ENCODE measurements around the gene LYRM4. TPM values are rescaled to one million over a fixed set of nuclear protein-coding genes. Genes with fewer than 3 reads are reported as not detected.

Gene LYRM4
- total and polyA plus RNA-seq, 2 experiments from 2014 or later = 51.0 to 62.0 TPM

DNA sequence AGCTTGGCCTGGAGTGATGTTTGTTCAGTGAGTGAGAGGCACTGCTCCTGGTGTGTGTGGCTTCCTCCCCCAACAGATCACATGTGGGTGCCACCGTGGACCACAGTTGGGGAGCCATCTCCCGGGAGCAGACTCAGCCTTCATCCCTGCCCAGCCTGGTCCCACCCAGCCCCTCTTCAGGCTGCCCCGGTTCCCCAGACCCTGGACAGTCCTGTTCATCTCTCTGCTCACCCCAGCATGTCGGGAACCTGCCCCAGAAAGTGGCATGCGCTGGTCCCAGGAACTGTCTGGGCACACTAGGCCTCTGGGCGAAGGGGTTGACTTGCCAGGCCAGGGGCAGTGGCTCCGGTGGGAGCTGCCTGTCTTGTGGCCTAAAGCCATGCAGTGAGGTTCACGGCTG, 197.1 kb downstream of the LYRM4 start:
- Mint-ChIP-seq H3K4me1 (no peaks in the 10 kb centered on the region), H3K36me3 (ENCODE audit: low read depth) (no peaks in the 10 kb centered on the region; the same call in 2 of the 3 replicates), H3K27ac (no peak overlapping the region), H3K4me3 (no peak overlapping the region), H3K9me3 (no peaks in the 10 kb centered on the region), H3K27me3 (ENCODE audit: insufficient read depth, low read depth, poor library complexity) (peaks cover 2% of the 10 kb centered on the region)
- Histone ChIP-seq H3K4me3 (no peak overlapping the region), H3K4me2 (no peak overlapping the region), H3K27me3 (ENCODE audit: insufficient read depth) (no peaks in the 10 kb centered on the region), H3K36me3 (ENCODE audit: insufficient read depth) (no peaks in the 10 kb centered on the region), H3K4me1 (ENCODE audit: insufficient read depth) (no peaks in the 10 kb centered on the region), H4K20me1 (replicated peaks; ENCODE audit: insufficient read depth) (no peaks in the 10 kb centered on the region), H2AFZ (no peak overlapping the region), H3F3A (replicated peaks; ENCODE audit: low read depth) (no peaks in the 10 kb centered on the region), H3K79me2 (replicated peaks; ENCODE audit: insufficient read depth) (no peaks in the 10 kb centered on the region), H3K9me2 (ENCODE audit: insufficient read depth) (no peaks in the 10 kb centered on the region), H3K27ac (ENCODE audit: low read depth) (no peak overlapping the region)
- ATAC-seq (no peak), DNase-seq (ENCODE audit: low spot score) (no peak)
- TF ChIP-seq, protein P1, sequence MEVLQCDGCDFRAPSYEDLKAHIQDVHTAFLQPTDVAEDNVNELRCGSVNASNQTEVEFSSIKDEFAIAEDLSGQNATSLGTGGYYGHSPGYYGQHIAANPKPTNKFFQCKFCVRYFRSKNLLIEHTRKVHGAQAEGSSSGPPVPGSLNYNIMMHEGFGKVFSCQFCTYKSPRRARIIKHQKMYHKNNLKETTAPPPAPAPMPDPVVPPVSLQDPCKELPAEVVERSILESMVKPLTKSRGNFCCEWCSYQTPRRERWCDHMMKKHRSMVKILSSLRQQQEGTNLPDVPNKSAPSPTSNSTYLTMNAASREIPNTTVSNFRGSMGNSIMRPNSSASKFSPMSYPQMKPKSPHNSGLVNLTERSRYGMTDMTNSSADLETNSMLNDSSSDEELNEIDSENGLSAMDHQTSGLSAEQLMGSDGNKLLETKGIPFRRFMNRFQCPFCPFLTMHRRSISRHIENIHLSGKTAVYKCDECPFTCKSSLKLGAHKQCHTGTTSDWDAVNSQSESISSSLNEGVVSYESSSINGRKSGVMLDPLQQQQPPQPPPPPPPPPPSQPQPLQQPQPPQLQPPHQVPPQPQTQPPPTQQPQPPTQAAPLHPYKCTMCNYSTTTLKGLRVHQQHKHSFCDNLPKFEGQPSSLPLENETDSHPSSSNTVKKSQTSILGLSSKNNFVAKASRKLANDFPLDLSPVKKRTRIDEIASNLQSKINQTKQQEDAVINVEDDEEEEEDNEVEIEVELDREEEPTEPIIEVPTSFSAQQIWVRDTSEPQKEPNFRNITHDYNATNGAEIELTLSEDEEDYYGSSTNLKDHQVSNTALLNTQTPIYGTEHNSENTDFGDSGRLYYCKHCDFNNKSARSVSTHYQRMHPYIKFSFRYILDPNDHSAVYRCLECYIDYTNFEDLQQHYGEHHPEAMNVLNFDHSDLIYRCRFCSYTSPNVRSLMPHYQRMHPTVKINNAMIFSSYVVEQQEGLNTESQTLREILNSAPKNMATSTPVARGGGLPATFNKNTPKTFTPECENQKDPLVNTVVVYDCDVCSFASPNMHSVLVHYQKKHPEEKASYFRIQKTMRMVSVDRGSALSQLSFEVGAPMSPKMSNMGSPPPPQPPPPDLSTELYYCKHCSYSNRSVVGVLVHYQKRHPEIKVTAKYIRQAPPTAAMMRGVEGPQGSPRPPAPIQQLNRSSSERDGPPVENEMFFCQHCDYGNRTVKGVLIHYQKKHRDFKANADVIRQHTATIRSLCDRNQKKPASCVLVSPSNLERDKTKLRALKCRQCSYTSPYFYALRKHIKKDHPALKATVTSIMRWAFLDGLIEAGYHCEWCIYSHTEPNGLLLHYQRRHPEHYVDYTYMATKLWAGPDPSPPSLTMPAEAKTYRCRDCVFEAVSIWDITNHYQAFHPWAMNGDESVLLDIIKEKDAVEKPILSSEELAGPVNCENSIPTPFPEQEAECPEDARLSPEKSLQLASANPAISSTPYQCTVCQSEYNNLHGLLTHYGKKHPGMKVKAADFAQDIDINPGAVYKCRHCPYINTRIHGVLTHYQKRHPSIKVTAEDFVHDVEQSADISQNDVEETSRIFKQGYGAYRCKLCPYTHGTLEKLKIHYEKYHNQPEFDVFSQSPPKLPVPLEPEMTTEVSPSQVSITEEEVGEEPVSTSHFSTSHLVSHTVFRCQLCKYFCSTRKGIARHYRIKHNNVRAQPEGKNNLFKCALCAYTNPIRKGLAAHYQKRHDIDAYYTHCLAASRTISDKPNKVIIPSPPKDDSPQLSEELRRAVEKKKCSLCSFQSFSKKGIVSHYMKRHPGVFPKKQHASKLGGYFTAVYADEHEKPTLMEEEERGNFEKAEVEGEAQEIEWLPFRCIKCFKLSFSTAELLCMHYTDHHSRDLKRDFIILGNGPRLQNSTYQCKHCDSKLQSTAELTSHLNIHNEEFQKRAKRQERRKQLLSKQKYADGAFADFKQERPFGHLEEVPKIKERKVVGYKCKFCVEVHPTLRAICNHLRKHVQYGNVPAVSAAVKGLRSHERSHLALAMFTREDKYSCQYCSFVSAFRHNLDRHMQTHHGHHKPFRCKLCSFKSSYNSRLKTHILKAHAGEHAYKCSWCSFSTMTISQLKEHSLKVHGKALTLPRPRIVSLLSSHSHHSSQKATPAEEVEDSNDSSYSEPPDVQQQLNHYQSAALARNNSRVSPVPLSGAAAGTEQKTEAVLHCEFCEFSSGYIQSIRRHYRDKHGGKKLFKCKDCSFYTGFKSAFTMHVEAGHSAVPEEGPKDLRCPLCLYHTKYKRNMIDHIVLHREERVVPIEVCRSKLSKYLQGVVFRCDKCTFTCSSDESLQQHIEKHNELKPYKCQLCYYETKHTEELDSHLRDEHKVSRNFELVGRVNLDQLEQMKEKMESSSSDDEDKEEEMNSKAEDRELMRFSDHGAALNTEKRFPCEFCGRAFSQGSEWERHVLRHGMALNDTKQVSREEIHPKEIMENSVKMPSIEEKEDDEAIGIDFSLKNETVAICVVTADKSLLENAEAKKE (CRISPR knock-in tag; IDR thresholded peaks at IDR 0.05) = no peak
- TF ChIP-seq JUNB (IDR thresholded peaks at IDR 0.05; ENCODE audit: unreplicated experiment) (no peak), ZNF331 (CRISPR knock-in tag; IDR thresholded peaks at IDR 0.05; ENCODE audit: low read depth) (no peak), NANOG (IDR thresholded peaks at IDR 0.05; ENCODE audit: borderline replicate concordance) (no peak), POLR2AphosphoS5 (IDR thresholded peaks at IDR 0.05; ENCODE audit: low read depth) (no peak), STAT1 (IDR thresholded peaks at IDR 0.05; ENCODE audit: unreplicated experiment) (no peak), CREB1 (CRISPR knock-in tag; IDR thresholded peaks at IDR 0.05; ENCODE audit: low read depth) (no peak), EZH2phosphoT487 (IDR thresholded peaks at IDR 0.05; ENCODE audit: unreplicated experiment) (no peak), ZNF114 (CRISPR knock-in tag; IDR thresholded peaks at IDR 0.05) (no peak), EZH2 (IDR thresholded peaks at IDR 0.05; ENCODE audit: low read depth, unreplicated experiment) (no peak)
- TF ChIP-seq, protein P2, sequence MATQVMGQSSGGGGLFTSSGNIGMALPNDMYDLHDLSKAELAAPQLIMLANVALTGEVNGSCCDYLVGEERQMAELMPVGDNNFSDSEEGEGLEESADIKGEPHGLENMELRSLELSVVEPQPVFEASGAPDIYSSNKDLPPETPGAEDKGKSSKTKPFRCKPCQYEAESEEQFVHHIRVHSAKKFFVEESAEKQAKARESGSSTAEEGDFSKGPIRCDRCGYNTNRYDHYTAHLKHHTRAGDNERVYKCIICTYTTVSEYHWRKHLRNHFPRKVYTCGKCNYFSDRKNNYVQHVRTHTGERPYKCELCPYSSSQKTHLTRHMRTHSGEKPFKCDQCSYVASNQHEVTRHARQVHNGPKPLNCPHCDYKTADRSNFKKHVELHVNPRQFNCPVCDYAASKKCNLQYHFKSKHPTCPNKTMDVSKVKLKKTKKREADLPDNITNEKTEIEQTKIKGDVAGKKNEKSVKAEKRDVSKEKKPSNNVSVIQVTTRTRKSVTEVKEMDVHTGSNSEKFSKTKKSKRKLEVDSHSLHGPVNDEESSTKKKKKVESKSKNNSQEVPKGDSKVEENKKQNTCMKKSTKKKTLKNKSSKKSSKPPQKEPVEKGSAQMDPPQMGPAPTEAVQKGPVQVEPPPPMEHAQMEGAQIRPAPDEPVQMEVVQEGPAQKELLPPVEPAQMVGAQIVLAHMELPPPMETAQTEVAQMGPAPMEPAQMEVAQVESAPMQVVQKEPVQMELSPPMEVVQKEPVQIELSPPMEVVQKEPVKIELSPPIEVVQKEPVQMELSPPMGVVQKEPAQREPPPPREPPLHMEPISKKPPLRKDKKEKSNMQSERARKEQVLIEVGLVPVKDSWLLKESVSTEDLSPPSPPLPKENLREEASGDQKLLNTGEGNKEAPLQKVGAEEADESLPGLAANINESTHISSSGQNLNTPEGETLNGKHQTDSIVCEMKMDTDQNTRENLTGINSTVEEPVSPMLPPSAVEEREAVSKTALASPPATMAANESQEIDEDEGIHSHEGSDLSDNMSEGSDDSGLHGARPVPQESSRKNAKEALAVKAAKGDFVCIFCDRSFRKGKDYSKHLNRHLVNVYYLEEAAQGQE (IDR thresholded peaks at IDR 0.05; ENCODE audit: unreplicated experiment) = no peak
- TF ChIP-seq, protein P3, sequence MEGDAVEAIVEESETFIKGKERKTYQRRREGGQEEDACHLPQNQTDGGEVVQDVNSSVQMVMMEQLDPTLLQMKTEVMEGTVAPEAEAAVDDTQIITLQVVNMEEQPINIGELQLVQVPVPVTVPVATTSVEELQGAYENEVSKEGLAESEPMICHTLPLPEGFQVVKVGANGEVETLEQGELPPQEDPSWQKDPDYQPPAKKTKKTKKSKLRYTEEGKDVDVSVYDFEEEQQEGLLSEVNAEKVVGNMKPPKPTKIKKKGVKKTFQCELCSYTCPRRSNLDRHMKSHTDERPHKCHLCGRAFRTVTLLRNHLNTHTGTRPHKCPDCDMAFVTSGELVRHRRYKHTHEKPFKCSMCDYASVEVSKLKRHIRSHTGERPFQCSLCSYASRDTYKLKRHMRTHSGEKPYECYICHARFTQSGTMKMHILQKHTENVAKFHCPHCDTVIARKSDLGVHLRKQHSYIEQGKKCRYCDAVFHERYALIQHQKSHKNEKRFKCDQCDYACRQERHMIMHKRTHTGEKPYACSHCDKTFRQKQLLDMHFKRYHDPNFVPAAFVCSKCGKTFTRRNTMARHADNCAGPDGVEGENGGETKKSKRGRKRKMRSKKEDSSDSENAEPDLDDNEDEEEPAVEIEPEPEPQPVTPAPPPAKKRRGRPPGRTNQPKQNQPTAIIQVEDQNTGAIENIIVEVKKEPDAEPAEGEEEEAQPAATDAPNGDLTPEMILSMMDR (conservative IDR thresholded peaks at IDR 0.05; ENCODE audit: low read depth in 2 of 2) = no peak
- TF ChIP-seq, protein P4, sequence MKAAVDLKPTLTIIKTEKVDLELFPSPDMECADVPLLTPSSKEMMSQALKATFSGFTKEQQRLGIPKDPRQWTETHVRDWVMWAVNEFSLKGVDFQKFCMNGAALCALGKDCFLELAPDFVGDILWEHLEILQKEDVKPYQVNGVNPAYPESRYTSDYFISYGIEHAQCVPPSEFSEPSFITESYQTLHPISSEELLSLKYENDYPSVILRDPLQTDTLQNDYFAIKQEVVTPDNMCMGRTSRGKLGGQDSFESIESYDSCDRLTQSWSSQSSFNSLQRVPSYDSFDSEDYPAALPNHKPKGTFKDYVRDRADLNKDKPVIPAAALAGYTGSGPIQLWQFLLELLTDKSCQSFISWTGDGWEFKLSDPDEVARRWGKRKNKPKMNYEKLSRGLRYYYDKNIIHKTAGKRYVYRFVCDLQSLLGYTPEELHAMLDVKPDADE (IDR thresholded peaks at IDR 0.05) = no peak
